ENCODE data around the gene STYK1. TPM values are rescaled to one million over a fixed set of nuclear protein-coding genes. Genes with fewer than 3 reads are reported as not detected.
"Not testable (repeated sequence)": the region's sequence is repeated elsewhere in the genome, so short reads cannot be mapped to it uniquely, and the experiment has no call there.

The STYK1 gene
- total RNA-seq, 4 donors from 2014 or later: 0.32 to 0.56 TPM; not detected in 2

DNA sequence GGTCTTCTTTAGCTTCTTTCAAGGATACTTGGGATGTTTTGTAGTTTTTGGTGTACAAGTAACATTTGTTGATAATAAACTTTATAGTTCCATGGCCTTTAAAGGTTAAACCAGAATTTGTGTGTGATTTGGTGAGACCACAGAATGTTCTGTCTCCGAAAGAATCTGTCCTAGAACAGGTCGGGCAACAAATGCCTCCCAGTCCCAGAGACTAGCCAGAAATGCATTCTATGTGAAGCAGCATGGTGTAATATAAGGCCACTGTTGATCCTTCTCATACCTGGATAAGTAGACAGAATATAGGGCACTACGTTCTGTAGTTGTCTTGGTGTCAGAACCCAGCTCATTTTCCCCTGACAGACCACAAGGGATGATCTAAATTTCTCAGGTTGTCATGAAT, 10.0 kb downstream of the STYK1 start:
- TF ChIP-seq, protein P1, sequence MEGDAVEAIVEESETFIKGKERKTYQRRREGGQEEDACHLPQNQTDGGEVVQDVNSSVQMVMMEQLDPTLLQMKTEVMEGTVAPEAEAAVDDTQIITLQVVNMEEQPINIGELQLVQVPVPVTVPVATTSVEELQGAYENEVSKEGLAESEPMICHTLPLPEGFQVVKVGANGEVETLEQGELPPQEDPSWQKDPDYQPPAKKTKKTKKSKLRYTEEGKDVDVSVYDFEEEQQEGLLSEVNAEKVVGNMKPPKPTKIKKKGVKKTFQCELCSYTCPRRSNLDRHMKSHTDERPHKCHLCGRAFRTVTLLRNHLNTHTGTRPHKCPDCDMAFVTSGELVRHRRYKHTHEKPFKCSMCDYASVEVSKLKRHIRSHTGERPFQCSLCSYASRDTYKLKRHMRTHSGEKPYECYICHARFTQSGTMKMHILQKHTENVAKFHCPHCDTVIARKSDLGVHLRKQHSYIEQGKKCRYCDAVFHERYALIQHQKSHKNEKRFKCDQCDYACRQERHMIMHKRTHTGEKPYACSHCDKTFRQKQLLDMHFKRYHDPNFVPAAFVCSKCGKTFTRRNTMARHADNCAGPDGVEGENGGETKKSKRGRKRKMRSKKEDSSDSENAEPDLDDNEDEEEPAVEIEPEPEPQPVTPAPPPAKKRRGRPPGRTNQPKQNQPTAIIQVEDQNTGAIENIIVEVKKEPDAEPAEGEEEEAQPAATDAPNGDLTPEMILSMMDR (IDR thresholded peaks at IDR 0.05): no peak
- DNase-seq (ENCODE audit: low spot score) (no peak), ATAC-seq (ENCODE audit: low FRiP score) (no peak)

DNA sequence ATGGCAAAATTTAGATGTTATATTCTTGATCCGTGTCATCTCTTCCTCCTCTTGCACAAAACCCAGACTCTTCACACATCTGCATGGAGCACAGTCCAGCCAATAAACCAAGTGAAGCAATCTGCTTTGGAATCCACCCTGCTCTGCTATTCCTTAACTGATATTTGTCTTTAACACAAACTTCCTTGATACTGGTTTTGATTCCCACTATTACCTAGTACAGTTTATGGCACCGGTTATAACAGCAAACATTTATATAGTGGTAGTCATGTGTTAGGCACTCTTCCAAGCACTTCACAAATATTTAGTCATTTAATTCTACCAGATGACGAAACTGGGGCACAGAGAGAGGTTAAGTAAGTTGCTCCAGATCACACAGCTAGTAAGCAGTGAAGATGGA, 12.5 kb downstream of the STYK1 start:
- no peak for ATAC-seq (ENCODE audit: low FRiP score)
- TF ChIP-seq, protein P1 (IDR thresholded peaks at IDR 0.05): no peak
- no peak for DNase-seq (ENCODE audit: low spot score)

DNA sequence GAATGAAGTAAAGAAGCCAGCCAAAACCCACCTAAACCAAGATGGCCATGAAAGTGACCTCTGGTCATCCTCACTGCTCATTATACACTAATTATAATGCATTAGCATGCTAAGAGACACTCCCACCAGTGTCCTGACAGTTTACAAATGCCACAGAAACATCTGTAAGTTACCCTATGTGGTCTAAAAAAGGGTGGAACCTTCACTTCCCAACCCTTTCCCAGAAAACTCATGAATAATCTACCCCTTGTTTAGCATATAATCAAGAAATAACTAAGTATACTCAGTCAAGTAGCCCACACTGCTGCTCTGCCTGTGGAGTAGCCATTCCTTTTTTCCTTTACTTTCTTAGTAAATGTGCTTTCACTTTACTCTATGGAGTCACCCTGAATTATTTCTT, 19.8 kb downstream of the STYK1 start:
- no peak for ATAC-seq (ENCODE audit: low FRiP score)
- no peak for DNase-seq (ENCODE audit: low spot score)
- TF ChIP-seq, protein P1 (IDR thresholded peaks at IDR 0.05): no peak

DNA sequence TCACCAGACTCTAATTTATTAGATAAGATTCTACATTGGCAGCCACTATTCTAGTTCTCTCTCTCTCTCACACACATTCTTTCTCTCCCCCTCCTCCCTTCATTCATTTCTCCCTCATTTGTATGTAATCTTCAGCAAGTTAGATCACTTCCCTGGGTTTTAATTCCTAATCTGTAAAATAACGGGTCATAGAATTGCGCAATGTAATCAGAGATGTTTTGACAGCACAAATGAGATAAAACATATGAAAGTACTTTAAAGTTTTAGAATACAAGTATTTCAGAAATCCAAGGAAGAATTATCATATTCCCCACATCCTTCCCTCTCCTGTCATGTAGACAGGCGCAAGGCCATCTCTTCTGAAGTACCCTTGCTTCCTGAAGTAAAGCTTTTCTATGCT, 21.7 kb downstream of the STYK1 start:
- ATAC-seq (ENCODE audit: low FRiP score): no peak
- TF ChIP-seq, protein P1 (IDR thresholded peaks at IDR 0.05): no peak
- no peak for DNase-seq (ENCODE audit: low spot score)

DNA sequence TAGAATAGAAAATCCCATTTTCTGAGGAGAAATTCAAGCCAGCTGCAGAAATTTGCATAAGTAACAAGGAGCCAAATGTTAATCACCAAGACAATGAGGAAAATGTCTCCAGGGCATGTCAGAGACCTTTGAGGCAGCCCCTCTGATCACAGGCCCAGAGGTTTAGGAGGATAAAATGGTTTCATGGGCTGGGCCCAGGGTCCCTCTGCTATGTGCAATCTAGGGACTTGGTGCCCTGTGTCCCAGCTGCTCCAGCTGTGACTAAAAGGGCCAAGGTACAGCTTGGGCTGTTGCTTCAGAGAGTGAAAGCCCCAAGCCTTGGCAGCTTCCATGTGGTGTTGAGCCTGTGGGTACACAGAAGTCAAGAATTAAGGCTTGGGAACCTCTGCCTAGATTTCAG, 27.3 kb downstream of the STYK1 start:
- ATAC-seq (ENCODE audit: low FRiP score); DNase-seq (ENCODE audit: low spot score): not testable (repeated sequence)

DNA sequence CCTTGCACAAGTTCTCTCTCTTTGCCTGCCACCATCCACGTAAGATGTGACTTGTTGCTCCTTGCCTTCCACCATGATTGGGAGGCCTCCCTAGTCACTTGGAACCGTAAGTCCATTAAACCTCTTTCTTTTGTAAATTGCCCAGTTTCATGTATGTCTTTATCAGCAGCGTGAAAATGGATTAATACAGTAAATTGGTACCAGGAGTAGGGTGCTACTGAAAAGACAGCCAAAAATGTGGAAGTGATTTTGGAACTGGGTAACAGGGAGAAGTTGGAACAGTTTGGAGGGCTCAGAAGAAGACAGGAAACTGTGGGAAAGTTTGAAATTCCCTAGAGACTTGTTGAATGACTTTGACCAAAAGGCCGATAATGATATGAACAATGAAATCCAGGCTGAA, 27.9 kb downstream of the STYK1 start:
- DNase-seq (ENCODE audit: low spot score) (no peak), ATAC-seq (ENCODE audit: low FRiP score) (no peak)
- TF ChIP-seq, protein P1 (IDR thresholded peaks at IDR 0.05): no peak

DNA sequence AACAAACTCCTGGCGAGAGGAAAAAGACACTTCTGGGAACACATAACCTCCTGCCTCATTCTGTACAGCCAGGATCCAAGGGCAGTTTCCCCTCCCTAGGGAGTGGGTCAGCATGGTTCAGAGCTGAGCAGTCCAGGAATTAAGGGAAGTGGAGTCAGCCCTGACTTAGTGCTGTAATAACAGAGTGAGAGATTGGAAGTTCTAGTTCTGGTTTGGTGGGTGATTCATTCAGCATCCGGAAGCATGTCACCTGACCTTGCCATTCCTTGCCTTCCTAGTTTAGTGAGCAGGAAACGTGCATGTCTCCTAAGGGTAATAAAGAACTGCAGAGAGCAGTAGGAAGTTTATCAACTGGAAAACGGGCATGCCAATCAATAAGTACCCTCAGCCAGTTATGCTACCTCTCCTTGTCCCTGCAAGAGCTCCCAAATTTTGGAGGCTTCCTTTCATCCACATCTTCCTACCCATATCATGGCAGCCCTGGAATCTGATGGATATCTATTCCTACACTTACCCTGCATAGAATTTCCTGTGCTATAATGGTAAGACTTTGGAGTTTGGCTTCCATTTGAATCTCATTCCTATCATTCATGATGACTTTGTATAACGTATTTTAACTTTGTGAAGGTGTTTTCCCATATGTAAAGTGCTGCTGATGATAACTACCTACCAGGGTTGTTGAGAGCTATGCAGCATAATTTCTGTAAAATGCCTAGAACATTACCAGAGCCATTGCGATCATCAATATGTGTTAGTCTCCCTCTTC, 31.9 kb downstream of the STYK1 start:
- ATAC-seq (ENCODE audit: low FRiP score): no peak
- DNase-seq (ENCODE audit: low spot score): no peak
- TF ChIP-seq, protein P1 (IDR thresholded peaks at IDR 0.05): no peak

Data from omental fat pad (tissue), 4 donors.